GM21528 (cell line): ENCODE results near the gene PDHX.
"Not testable (repeated sequence)": the region's sequence is repeated elsewhere in the genome, so short reads cannot be mapped to it uniquely, and the experiment has no call there.

Experiments used
- ATAC-seq: cut with Tn5 transposase; IDR thresholded peaks from one replicate; pipeline ENCODE4 v1.9.1; 2021; ENCODE audit warnings: mild to moderate bottlenecking, moderate library complexity; ENCODE audit not compliant: unreplicated experiment, low FRiP score

PDHX gene

DNA sequence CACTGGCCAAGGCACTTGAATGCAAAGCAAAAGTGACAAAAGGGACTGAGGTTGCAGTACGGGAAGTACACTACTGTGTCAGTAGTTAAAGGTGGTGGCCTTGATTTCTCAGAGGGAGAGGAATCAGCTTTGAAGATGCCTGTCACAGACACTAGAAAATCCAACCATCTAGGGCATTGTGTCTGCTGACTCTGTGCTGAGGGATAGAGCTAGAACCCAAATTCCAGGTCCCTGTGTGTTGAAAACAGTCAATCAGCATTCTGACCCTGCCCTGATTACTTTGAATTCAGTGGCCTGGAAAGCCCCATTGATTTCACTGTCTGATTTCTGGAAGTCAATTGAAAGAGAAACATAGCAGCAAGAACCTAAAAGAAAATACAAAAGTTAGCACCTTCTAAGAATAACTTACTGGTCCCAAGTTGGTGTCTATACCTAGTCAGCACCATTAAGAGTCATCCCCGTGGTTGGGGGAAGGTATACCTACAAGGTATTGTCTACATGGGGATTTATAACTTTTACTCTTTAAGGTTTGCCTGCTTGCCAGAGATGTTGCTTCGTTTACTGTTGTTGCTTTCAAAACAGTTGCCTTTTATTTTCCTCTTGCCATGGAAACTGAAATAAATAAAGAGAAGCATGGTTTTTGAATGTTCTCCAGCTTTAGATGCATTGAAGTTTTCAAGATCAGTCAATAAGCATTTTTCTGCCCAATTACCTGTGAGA lies 97.3 kb downstream of the PDHX start:
- ATAC-seq, result peak; percentile 41

GRCh38 chr11:35014346-35014745 lies 97.9 kb downstream of the PDHX start:
- no peak for ATAC-seq

DNA sequence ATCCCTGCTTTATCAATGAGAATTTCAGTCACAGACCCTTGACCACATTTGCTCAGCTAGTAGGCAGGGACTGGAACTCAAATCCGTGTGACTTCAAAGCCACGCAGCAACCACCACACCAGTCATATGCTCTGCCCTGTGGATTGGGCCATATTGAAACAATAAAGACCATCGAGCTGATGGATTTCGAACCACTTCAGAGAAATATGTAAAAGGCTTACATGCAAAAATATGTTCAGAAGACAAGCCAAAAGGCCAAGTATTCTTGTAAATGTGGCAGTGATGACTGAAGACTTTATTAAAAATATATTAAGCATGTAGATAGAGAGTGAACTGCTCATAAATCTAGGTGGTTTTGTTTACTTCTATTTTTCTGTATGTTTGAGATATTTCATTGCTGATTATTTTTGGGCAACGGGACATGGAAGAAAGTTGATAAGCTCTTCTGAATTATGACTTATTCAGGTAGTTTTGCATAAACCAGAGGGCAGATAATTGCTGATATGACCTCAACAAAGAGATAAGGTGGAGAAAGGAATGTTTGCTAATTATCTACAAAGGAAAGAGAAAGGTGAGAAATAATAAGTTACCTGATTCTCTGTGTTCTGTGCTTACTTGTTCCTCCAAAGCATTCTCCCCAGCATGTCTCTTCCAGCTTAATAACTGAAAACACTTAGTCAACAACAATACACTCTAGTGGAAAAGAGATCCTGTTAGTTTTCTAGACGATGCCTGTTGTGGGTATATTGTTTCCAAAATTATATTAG lies 99.4 kb downstream of the PDHX start:
- ATAC-seq, result no peak

DNA sequence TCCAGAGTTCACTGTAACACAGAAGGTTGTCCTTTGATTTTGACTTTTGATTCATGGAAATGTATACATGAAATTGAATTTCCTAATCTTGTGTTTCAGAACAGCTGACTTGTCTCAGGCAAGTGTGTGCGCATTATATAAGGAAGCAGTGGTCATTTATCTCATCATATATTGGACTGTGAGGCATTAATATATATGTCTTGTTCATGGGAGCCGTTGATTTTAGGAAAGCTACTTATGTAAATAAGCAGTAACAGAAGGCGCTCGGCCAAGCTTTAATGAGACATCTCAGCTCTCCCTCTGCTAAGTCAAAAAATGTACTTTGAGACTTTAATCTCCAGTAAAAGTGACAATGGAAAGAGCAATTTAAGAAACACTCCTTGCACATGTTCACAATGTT lies 100.5 kb downstream of the PDHX start:
- no peak for ATAC-seq

- no peak for ATAC-seq
Observed at GRCh38 chr11:35017528-35018342, 101.3 kb downstream of the PDHX start.

DNA sequence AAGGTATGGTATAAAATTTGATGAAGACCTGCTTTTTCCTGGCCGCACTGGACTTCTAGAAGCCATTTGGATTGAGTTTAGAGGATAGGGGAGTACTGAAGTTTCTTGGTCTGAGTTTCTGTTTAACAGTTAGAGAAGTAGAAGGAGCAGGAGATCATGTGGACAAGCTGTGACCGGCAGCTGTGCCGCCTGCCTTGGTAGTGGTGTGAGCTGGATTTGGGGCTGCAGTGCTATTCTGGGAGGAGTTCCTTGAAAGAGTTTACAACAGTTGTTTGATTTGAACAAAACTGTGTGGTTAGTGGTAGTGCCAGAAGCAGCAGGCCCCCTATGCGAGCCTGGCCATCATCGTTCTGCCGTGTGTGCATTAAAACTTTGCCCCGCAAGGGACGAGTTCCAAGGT lies 105.2 kb downstream of the PDHX start:
- ATAC-seq, result no peak

- not testable (repeated sequence) for ATAC-seq
Observed at GRCh38 chr11:35023940-35024339, 107.5 kb downstream of the PDHX start.

DNA sequence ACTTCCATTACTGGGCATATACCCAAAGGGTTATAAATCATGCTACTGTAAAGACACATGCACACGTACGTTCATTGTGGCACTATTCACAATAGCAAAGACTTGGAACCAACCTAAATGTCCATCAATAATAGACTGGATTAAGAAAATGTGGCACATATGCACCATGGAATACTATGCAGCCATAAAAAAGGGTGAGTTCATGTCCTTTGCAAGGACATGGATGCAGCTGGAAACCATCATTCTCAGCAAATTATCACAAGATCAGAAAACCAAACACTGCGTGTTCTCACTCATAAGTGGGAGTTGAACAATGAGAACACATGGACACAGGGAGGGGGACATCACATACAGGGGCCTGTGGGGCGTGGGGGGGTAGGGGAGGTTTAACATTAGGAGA lies 111.6 kb downstream of the PDHX start:
- not testable (repeated sequence) for ATAC-seq

DNA sequence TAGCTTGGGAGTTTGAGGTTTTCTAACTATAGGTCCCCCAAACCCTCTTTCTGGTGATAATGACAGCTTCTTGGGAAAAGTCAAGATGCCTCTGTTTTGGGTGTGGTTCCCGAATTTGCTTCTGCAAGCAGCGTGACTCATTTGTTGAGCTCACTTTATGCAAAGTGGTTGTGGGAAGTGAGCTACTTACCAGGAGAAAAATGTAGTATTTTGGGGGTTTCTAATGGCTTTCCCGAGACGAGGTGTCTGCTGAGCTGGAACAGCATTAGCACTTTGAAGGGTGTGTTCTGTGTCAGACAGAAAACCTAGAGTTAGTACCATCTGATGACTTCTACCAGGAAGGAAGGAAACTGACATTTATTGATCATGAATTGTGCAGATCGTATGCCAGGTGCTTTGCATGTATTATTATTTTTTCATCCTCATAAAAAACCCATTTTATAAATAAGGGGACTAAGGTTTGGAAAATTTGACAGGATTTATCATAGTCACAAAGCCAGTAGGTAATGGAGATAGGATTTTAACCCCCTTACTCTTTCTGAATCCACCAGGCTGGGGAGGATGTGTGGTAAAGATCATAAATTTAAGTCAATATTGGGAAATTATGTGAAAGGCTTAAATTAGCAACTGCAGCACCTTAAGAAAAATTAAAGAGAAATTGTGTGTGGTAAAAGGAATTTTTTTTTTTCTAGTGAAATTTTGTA lies 113.7 kb downstream of the PDHX start:
- ATAC-seq, result peak; percentile 75

- no peak for ATAC-seq
Observed at GRCh38 chr11:35030716-35031213, 114.3 kb downstream of the PDHX start.

DNA sequence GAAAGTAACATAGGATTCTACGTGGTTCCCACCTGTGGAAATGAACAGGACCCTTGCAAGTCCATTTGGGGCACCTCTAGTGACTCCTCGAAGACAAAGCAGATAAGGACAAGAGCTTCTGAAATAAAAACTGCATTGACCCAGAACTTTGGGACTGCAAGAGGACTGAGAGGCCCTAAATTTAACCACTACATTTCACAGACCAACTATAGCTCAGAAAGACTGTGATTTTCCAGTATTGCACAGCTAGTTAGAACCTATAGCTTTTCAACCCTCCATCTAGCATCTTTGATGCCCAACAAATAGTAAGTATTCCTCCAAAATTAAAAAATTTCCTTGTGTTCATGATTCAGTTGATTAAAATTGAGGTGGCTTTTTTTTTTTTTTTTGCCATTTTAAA lies 114.9 kb downstream of the PDHX start:
- ATAC-seq, result no peak

DNA sequence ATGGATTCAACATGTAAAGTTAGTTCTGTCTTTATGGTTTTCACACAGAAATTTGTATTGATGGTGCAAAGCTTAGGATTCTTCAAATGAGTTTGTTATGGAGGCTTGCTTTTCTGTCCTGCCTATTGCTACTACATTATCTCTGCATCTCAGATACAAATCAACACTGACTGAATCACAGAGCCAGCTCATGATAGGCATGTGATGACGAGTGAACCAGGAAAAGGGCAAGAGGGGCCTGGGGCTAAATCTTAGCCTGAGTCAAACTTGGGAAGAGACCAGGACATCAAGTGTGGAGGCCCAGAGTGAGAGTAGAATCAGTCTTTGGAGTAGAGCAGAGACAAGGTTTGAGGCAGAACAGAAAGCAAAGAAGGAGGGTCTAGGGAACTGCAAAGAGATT lies 115.4 kb downstream of the PDHX start:
- no peak for ATAC-seq

- ATAC-seq, result no peak
Observed at GRCh38 chr11:35033011-35033410, 116.6 kb downstream of the PDHX start.

GRCh38 chr11:35034401-35034800 lies 118.0 kb downstream of the PDHX start:
- no peak for ATAC-seq

DNA sequence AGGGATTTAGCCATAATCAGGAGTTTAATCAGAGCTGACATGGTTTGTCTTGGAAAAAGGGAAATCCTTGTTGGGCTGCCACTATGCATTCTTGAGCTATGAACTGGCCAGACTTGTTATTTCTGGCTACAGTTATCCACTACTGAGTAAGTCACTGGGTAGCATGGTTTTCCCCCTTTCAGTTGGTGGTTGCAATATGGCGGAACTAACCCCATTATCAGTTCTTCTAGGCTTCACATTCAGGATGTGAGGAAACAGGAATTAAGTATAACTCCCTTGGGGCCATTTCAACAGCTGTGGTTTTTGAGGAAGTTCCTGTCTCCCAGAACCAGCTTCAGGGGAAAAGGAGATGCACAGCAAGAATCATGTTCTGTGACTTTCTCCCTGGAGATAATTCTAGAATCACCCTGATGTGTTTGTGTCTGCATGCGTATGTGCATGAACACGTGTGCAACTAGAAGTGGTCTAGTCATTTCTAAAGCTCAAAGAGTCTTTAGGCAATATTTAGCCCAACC lies 119.5 kb downstream of the PDHX start:
- no peak for ATAC-seq

- no peak for ATAC-seq
Observed at GRCh38 chr11:35036639-35037038, 120.2 kb downstream of the PDHX start.

- no peak for ATAC-seq
Observed at GRCh38 chr11:35038211-35038928, 122.0 kb downstream of the PDHX start.

- ATAC-seq, result no peak
Observed at GRCh38 chr11:35039076-35039475, 122.7 kb downstream of the PDHX start.

GRCh38 chr11:35040221-35040942 lies 124.0 kb downstream of the PDHX start:
- peak; percentile 73 for ATAC-seq
